ENCODE data around the gene EPS15. TPM values are rescaled to one million over a fixed set of nuclear protein-coding genes. Genes with fewer than 3 reads are reported as not detected.

EPS15 gene
- polyA plus RNA-seq, 1 donor (not counting 4 experiments of a cell fraction or from before 2014, with no cell fraction given) = 33.2 TPM

DNA sequence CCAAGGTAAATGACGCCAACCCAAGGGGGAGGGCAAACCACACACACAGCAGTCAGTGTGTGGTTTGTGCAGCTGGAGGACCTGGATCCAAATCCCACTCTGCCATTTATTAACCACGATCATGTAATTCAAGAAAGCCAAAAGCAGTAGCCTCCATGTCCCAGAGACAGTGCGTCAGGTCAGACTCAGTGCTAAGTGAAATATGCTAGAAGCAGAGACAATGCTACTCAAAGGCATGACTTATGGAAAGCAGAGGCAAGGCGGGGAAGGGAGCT, 202.3 kb downstream of the EPS15 start:
- no peaks in the 10 kb centered on the region for H4K20me1 ChIP-seq (ENCODE audit: control insufficient read depth, extremely low read depth, insufficient read depth, low read length)
- no peak overlapping the region for H3K4me2 ChIP-seq (ENCODE audit: control insufficient read depth, extremely low read depth, insufficient read depth, low read depth, low read length)
- H3K79me2 ChIP-seq (ENCODE audit: control insufficient read depth, insufficient read depth, low read length) = no peaks in the 10 kb centered on the region
- no peak overlapping the region for H3K27ac ChIP-seq (ENCODE audit: control insufficient read depth, insufficient read depth, low read length)
- no peaks in the 10 kb centered on the region for H3K9me3 ChIP-seq (ENCODE audit: control insufficient read depth, low read depth, low read length)
- H3K9ac ChIP-seq (ENCODE audit: control insufficient read depth, extremely low read depth, insufficient read depth, low read length) = no peak overlapping the region
- TF ChIP-seq CTCF (optimal IDR thresholded peaks at IDR 0.05 in 1 of 3, IDR thresholded peaks at IDR 0.05 in 1 of 3, conservative IDR thresholded peaks at IDR 0.05 in 1 of 3; ENCODE audit: extremely low read depth in 1 of 3, insufficient read depth in 2 of 3, low read length in 3 of 3) (no peak), EZH2 (IDR thresholded peaks at IDR 0.05; ENCODE audit: low read length) (no peak)
- no peaks in the 10 kb centered on the region for H3K36me3 ChIP-seq (ENCODE audit: control insufficient read depth in 2 of 2, extremely low read depth in 1 of 2, insufficient read depth in 2 of 2, low read length in 2 of 2)
- H3K27me3 ChIP-seq (ENCODE audit: control insufficient read depth, extremely low read depth, insufficient read depth, low read length) = no peaks in the 10 kb centered on the region
- peaks cover 21% of the 10 kb centered on the region for H3K4me1 ChIP-seq (ENCODE audit: control insufficient read depth, extremely low read depth, insufficient read depth, low read length)
- H2AFZ ChIP-seq (ENCODE audit: control insufficient read depth, low read length) = no peak overlapping the region
- H3K4me3 ChIP-seq (ENCODE audit: control insufficient read depth in 2 of 3, extremely low read depth in 1 of 3, insufficient read depth in 2 of 3, low read depth in 1 of 3, low read length in 3 of 3) = no peak overlapping the region
- DNase-seq (ENCODE audit: low read depth, low spot score) (no peak), FAIRE-seq (no peak)
- dilution Hi-C loops (cut with MboI; ENCODE audit: extremely low pct_ligation_motif_present, low sequenced_read_pairs) = no loop called here
- no peaks in the 10 kb centered on the region for H3K9me1 ChIP-seq (ENCODE audit: control insufficient read depth, extremely low read depth, insufficient read depth, low read length)

GRCh38 chr1:51316113-51316845, 202.8 kb downstream of the EPS15 start:
- no peak for DNase-seq (ENCODE audit: low read depth, low spot score)
- no peak for FAIRE-seq
- dilution Hi-C loops (cut with MboI; ENCODE audit: extremely low pct_ligation_motif_present, low sequenced_read_pairs) = no loop called here
- Histone ChIP-seq H3K27me3 (ENCODE audit: control insufficient read depth, extremely low read depth, insufficient read depth, low read length) (no peaks in the 10 kb centered on the region), H3K79me2 (ENCODE audit: control insufficient read depth, insufficient read depth, low read length) (no peaks in the 10 kb centered on the region), H3K4me1 (ENCODE audit: control insufficient read depth, extremely low read depth, insufficient read depth, low read length) (peaks cover 21% of the 10 kb centered on the region), H3K36me3 (ENCODE audit: control insufficient read depth in 2 of 2, extremely low read depth in 1 of 2, insufficient read depth in 2 of 2, low read length in 2 of 2) (no peaks in the 10 kb centered on the region), H3K9me3 (ENCODE audit: control insufficient read depth, low read depth, low read length) (no peaks in the 10 kb centered on the region), H3K4me3 (ENCODE audit: control insufficient read depth in 2 of 3, extremely low read depth in 1 of 3, insufficient read depth in 2 of 3, low read depth in 1 of 3, low read length in 3 of 3) (no peak overlapping the region), H2AFZ (ENCODE audit: control insufficient read depth, low read length) (no peak overlapping the region), H3K27ac (ENCODE audit: control insufficient read depth, insufficient read depth, low read length) (no peak overlapping the region), H3K4me2 (ENCODE audit: control insufficient read depth, extremely low read depth, insufficient read depth, low read depth, low read length) (no peak overlapping the region), H3K9ac (ENCODE audit: control insufficient read depth, extremely low read depth, insufficient read depth, low read length) (no peak overlapping the region), H4K20me1 (ENCODE audit: control insufficient read depth, extremely low read depth, insufficient read depth, low read length) (no peaks in the 10 kb centered on the region), H3K9me1 (ENCODE audit: control insufficient read depth, extremely low read depth, insufficient read depth, low read length) (no peaks in the 10 kb centered on the region)
- TF ChIP-seq EZH2 (IDR thresholded peaks at IDR 0.05; ENCODE audit: low read length) = no peak
- no peak for TF ChIP-seq CTCF (optimal IDR thresholded peaks at IDR 0.05 in 1 of 3, IDR thresholded peaks at IDR 0.05 in 1 of 3, conservative IDR thresholded peaks at IDR 0.05 in 1 of 3; ENCODE audit: extremely low read depth in 1 of 3, insufficient read depth in 2 of 3, low read length in 3 of 3)

Data from keratinocyte (primary cell).